Measurements from ENCODE around the gene FAM200C. TPM values are rescaled to one million over a fixed set of nuclear protein-coding genes. Genes with fewer than 3 reads are reported as not detected.
A peak's percentile ranks its signal among the peaks of the same experiment; 100 is the strongest.

Gene FAM200C
- total and polyA plus RNA-seq, 2 of the 8 experiments (the other 6 are each of a cell fraction or from before 2014, with no cell fraction given), result 2.6 to 7.3 TPM

- Histone ChIP-seq H3K23me2 (ENCODE audit: low read depth, low read length) (0 out of 2 replicates have a peak, but pooled peaks cover 4% of the 10 kb centered on the region), H2BK12ac (ENCODE audit: low read depth, low read length) (no peak overlapping the region), H4K91ac (replicated peaks; ENCODE audit: insufficient read length, low read length) (peak overlapping the region; percentile 52), H2BK120ac (replicated peaks; ENCODE audit: low read depth, low read length) (peak overlapping the region; percentile 70), H3K36me3 (ENCODE audit: control insufficient read depth in 2 of 4, insufficient read depth in 4 of 4, low read length in 3 of 4) (no peaks in the 10 kb centered on the region), H2AK5ac (ENCODE audit: low read depth, low read length) (no peak overlapping the region), H2BK5ac (ENCODE audit: low read depth, low read length) (no peak overlapping the region), H3K56ac (replicated peaks; ENCODE audit: insufficient read length, low read depth, low read length) (no peak overlapping the region), H2BK15ac (ENCODE audit: low read length) (no peak overlapping the region), H4K20me1 (replicated peaks in 1 of 2; ENCODE audit: control insufficient read depth in 1 of 2, insufficient read depth in 2 of 2, low read length in 2 of 2) (no peaks in the 10 kb centered on the region), H2AFZ (ENCODE audit: low read length) (peak overlapping the region; percentile 89), H3K4me3 (ENCODE audit: extremely low read depth in 1 of 4, insufficient read depth in 2 of 4, low read depth in 3 of 4, low read length in 4 of 4) (peak overlapping the region; percentile 29 to 67 (median 46)), H3K9me3 (ENCODE audit: insufficient read depth in 2 of 2, low read depth in 1 of 2, low read length in 1 of 2) (no peaks in the 10 kb centered on the region), H3K79me1 (ENCODE audit: low read depth, low read length) (no peaks in the 10 kb centered on the region), H3K4me1 (replicated peaks in 1 of 4; ENCODE audit: control insufficient read depth in 3 of 4, insufficient read depth in 4 of 4, low read length in 3 of 4) (peaks cover 3 to 5% (median 4%) of the 10 kb centered on the region in 4 experiments; a peak in 4 of 7 replicates), H3K27ac (ENCODE audit: low read depth, low read length) (no peak overlapping the region), H3K4ac (replicated peaks; ENCODE audit: insufficient read length, low read depth, low read length) (peak overlapping the region; percentile 3), H3K79me2 (ENCODE audit: control insufficient read depth in 1 of 2, insufficient read depth in 2 of 2, low read length in 2 of 2) (no peaks in the 10 kb centered on the region), H3K4me2 (ENCODE audit: insufficient read depth in 1 of 2, low read depth in 2 of 2, low read length in 2 of 2) (peak overlapping the region; percentile 65 to 78), H3K18ac (ENCODE audit: extremely low read depth, low read length) (peak overlapping the region; percentile 54; the same call in 1 of the 2 replicates), H4K8ac (ENCODE audit: extremely low read depth, insufficient read depth, low read length) (no peak overlapping the region), H3K23ac (ENCODE audit: insufficient read length) (no peak overlapping the region), H4K5ac (ENCODE audit: insufficient read length, low read depth, low read length) (no peak overlapping the region), H3K27me3 (replicated peaks in 1 of 4; ENCODE audit: control insufficient read depth in 3 of 4, extremely low read depth in 1 of 4, insufficient read depth in 3 of 4, low read length in 3 of 4) (peaks cover 1 to 15% (median 10%) of the 10 kb centered on the region in 4 experiments), H2BK20ac (ENCODE audit: low read length) (0 out of 2 replicates have a peak overlapping the region, but pooled peaks have one; percentile 2), H3K14ac (ENCODE audit: insufficient read length) (no peak overlapping the region), H3K9ac (replicated peaks in 1 of 4; ENCODE audit: extremely low read depth in 1 of 4, low read depth in 3 of 4, low read length in 3 of 4) (peak overlapping the region in 2 of 4 experiments; percentile 39; a peak in 2 of 7 replicates)
- ChIA-PET CTCF (ENCODE audit: partially characterized antibody) (interaction anchor here (0.6 to 2.2 kb wide), 12 partner anchors 11 to 340 kb away, joined by 3 to 15 read pairs (median 4); no protein-coding TSS in a partner anchor), POLR2A (ENCODE audit: partially characterized antibody) (interaction anchor here (1.2 to 1.7 kb wide), 5 partner anchors 9 to 173 kb away, joined by 3 to 8 read pairs (median 3); no protein-coding TSS in a partner anchor)
- peak; percentile 24 for FAIRE-seq
- WGBS, 2 experiments (ENCODE audit: extremely low coverage in 1 of 2, insufficient coverage in 1 of 2, insufficient read length in 1 of 2, insufficient replicate concordance in 2 of 2, low coverage in 1 of 2, low lambda C conversion rate in 2 of 2, missing lambda C conversion rate in 1 of 2), result 55% methylated on average over 12 of the region's 12 CpGs; no CpG with 5 or more reads in 1 of the 2 experiments
- TF ChIP-seq SAP30 (IDR thresholded peaks at IDR 0.05; ENCODE audit: insufficient read depth, insufficient replicate concordance, low read length) (peak; percentile 43), KDM4A (IDR thresholded peaks at IDR 0.05; ENCODE audit: low read depth, low read length, severe bottlenecking) (peak; percentile 20), CTCF (IDR thresholded peaks at IDR 0.05; ENCODE audit: control extremely low read depth in 1 of 3, insufficient read depth in 1 of 3, low read depth in 1 of 3, low read length in 3 of 3) (no peak), ASH2L (IDR thresholded peaks at IDR 0.05; ENCODE audit: low read length) (peak; percentile 11)
- DNase-seq (ENCODE audit: low read depth in 1 of 2, low spot score in 2 of 2), result no peak
Measured at GRCh38 chr5:160370713-160371034, 29.2 kb downstream of the FAM200C start.

All from H1 (cell line).